ENCODE data around the gene FOXN3.
"Not testable (repeated sequence)": the region's sequence is repeated elsewhere in the genome, so short reads cannot be mapped to it uniquely, and the experiment has no call there.

The FOXN3 gene

GRCh38 chr14:89221109-89221810 is 195.8 kb downstream of the FOXN3 start:
- peak; percentile 73 for DNase-seq

- DNase-seq, result no peak
These were observed 198.0 kb downstream of the FOXN3 start for GRCh38 chr14:89219051-89219450.

- DNase-seq, result no peak
These were observed 199.1 kb downstream of the FOXN3 start for GRCh38 chr14:89217891-89218290.

- no peak for DNase-seq
These were observed 201.5 kb downstream of the FOXN3 start for GRCh38 chr14:89215531-89215930.

DNA sequence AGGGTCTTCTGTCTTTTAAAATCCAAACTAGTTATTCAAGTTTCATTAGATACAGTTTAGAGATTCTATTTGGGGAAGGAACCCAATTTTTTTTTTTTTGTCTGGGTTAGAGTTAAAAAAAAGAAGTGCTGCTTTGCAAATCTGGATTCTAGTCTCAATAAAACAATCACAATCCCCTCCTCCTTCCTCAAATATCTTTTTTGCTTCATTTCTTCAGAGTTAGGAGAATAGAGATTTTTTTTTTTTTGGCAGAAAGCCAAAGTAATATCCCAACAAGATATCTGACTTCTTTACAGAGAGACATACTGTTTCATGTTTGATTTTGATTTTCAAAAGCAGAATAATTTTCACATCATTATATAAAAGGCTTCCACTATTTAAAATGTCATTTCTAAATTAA is 201.9 kb downstream of the FOXN3 start:
- DNase-seq, result no peak

DNA sequence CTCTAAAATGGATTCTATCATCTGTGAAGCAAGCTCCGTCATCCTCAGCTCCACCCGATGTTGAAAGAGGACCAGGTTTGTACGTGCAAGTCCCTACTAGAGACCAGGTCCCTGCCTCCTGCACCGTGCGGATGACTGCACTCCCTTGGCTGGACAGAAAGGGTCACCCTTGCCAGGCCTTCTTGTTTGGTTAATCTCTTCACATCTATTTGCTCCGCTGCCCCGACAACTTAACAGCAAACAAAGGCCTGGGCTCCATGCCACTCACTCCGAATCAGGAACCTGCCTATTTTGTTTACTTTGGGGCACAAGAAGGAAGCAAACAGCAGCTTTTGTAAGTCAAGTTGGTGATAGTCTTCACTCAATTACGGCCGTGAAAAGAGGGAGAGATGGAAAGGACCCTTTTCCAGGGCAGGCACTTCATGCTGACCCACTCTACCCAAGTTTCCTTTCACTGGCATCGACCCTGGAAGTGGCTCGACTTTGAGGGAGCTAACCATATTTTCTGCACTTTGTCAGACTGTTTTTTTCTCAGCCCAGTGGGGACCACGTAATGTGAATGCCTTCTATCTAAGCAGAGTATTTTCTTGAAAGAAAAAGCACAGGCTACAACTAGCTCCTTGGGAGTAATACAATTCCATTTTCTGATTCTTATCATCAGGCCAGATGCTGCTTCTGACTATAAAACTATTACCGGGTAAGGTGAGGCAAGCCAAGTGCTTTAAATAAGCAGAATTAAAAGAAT is 202.6 kb downstream of the FOXN3 start:
- DNase-seq, result no peak

GRCh38 chr14:89212386-89213235 is 204.4 kb downstream of the FOXN3 start:
- no peak for DNase-seq

DNA sequence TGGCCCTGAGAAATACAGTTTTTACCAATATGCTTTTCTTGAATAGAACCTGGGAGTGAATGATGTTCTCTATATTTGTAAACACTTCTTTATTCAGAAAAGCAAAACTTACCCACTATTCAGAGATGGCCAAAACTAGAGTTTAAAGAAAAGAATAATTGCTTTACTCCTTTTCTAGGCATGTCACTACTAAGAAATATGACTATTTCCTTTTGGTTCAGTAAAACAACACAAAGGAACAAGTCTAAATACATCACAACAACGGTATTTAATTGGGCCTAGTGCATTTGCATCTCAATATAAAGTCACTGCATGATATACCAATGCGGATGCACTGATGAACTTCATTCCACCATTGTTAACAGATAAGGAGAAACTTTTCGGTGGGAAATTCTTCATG is 207.5 kb downstream of the FOXN3 start:
- no peak for DNase-seq

DNA sequence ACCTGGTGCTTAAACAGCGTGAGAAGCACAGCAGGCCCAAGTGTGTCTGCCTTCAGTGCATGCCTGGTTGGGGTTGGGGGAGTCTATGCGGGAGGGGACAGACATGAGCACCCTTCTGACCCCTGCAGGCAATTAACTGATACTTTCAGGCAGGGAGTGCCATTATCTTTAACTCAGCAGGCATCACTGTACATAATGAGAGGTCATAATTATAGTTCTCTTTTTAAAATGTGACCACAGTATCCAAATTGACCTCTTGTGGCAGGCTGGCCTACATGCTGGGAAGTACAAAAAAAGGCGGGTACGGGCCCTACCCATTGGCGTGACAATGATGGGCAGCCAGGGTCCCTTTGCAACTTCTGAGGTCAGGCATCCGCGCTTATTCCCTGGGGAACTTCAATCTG is 209.1 kb downstream of the FOXN3 start:
- peak; percentile 70 for DNase-seq

DNA sequence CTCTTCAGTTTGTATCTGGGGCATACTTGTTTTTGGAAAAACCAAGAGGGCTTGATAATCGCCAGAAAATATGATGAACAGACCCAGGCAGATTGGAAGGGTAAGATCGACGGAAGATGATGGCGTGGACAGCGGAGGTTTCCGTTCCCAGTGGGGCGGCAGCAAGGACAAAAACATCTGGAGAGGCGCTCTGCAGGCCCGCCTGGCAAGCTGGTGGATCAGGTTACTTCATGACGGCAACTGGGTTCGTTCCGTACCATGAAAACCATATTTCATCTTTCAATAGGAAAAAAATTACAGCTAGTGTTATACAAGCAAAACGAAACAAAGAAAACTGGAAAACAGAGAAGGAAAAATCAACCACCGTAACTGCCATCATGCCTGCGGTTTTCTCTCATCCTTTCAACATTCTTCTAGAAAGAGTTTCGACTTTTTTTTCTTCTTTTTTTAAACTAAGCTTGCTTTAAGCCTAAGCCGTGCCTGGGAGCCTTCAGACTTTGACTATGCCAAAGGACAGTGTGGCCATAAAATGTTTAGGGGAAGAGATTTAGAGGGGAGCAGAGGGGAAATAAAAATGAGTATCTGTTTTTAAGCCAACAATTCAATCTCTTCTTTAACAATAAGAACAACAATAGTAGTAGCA is 210.5 kb downstream of the FOXN3 start:
- no peak for DNase-seq

GRCh38 chr14:89205137-89205740 is 211.8 kb downstream of the FOXN3 start:
- DNase-seq, result peak; percentile 47

DNA sequence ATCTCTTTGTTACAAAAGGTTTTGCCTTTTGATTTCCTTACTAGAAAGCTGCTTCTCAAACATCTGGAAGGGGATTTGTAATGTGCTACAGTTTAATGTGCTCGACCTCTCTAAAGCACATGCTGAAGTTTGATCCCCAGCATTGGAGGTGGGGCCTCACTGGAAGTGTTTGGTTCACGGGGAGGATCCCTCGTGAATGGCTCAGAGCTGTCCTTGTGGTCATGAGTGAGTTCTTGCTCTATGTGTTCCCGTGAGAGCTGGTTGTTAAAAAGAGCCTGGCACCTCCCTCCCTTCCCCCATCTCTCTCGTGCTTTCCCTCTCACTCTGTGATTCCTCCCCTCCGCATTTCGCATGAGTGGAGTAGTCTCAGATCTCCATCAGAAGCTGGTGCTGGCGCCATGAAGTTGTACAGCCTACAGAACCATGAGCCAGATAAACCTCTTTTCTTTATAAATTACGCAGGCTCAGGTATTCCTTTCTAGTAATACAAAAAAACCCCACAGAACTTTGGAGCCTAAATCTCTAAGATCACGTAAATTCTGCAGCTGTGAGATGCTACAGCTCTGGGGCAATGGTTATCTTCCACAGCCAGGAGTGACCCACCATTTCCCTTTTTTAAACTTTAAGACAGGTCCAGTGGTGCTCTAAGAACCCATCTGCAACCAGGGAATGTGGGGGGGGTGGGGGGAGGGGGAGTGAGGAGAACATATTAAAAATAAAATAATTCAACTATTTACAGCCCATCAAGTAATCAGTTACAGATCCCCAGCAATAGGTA is 214.4 kb downstream of the FOXN3 start:
- peak; percentile 50 for DNase-seq

GRCh38 chr14:89201645-89202044 is 215.4 kb downstream of the FOXN3 start:
- peak; percentile 52 for DNase-seq

DNA sequence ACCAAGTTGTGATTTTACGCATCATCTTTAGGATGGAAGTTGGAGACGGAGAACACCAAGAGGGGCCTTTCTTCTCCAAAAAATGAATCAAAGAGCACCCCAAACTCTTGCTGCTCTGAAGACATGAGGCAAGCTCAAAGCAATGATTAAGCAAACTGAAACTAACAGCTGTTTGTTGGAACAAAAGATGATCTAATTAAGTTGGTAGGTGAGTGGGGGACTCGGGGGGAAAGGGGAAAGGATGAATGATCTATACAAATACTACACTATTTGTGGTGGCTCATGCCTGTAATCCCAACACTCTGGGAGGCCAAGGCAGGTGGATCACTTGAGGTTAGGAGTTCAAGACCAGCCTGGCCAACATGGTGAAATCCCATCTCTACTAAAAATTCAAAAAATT is 217.7 kb downstream of the FOXN3 start:
- not testable (repeated sequence) for DNase-seq

- peak; percentile 61 for DNase-seq
These were observed 218.3 kb downstream of the FOXN3 start for GRCh38 chr14:89198544-89199329.

DNA sequence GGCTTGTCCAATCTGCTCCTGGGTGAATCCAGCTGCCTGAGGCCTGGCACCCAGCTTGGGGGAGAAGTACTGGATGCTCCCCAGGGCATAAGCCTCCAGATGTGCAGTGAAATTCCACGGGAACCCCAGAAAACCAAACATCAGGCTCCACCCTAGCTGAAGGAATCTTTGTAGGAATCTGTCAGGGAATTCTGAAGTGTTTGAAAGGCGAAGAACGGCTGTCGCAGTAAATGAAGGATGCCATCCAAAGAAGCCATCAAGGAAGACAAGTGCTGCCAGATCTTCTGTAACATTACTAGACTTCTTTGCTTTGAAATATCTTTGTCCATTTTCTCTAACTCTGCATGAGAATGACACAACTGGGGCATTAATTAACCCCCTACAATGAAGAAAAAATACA is 219.4 kb downstream of the FOXN3 start:
- no peak for DNase-seq

DNA sequence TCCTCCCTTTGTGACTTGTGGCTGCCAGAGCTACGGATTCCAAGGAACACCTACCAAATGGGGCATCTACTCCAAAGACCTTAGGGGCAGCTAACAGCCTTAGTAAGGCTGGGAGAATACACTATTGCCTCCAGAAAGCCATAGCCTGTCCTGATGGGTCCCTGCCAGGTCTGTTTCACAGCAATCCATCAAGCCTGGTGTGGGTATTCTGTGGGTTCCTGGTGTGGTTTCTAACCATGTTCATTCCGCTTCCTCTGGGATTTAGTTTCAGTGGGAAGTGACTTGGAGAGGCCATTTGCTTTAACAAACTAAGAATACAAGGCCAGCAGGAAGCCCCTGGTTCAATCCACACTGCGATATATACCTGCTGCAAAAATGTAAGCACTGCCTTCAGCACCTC is 220.5 kb downstream of the FOXN3 start:
- no peak for DNase-seq

- peak; percentile 57 for DNase-seq
These were observed 222.7 kb downstream of the FOXN3 start for GRCh38 chr14:89194376-89194775.

DNA sequence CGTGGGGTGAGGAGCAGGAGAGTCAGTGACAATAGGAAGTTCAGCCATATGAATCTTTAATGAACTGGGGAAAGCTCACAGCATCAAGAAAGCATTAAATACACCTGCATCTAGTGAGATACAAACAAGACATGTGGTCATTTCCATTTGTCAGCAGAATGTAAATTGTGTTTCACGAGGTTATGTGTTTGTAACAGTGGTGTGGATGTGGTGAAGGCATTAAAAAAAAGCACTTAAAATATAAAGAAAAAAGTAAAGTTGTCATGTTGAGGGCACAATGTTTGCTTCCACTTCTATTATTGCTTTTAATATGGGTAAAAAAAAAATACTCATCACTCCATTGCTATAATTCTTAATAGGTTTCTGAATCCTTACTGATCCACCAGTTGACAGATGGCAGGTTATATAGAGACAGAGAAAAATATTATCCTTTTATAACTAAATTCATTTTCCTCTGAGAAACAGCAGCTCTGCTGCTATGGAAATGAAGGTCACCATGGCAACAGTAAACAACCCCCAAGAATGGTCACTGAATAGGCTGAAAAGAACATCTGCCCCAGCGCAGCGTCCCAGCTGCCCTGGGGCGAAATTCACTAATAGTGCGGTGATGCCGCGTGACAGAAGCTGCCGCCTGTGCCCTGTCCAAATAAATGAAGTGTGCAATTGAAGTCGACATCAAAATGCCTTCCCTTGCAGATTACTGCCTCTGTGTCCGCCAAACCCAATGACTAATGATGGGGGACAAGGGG is 226.1 kb downstream of the FOXN3 start:
- no peak for DNase-seq

DNA sequence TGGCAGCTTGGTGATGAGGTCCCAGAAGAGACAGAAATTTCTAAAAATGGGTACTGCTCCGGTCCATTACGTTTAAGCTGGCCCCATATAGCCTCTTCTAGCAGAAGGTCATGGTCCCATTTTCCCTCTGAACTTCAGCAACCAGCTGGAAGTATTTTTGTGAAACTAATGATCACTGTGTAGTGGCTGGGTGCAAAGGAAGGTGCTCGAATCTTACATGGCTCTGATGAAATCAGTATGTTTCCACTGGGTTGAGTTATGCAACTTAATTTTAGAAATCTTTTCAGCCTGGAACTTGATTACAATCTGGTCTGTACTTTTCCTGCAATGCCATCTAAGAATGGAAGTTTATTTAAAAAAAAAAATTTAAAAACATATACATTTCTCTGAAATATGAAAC is 228.5 kb downstream of the FOXN3 start:
- DNase-seq, result no peak
